HepG2 (cell line): ENCODE data around the gene C11orf58. TPM values are rescaled to one million over a fixed set of nuclear protein-coding genes. Genes with fewer than 3 reads are reported as not detected.

Experiments
- AHDC1 ChIP-seq: sonication (generic); formaldehyde crosslinking; IDR thresholded peaks from 2 replicates; pipeline ENCODE4 v1.5.1; 2020; ENCODE audit warnings: mild to moderate bottlenecking, missing genetic modification reagents, borderline replicate concordance
- CREB1 ChIP-seq, 2 experiments: fragments of 450-650 bp in 1 of 2; IDR thresholded peaks; 2 replicates each; pipeline ENCODE4 v1.6.1; 2016 to 2017; ENCODE audit warnings: control low read depth in 1 of 2, mild to moderate bottlenecking in 1 of 2, missing compliant biosample characterization in 1 of 2, missing genetic modification characterization in 1 of 2
- HINFP ChIP-seq: sonication (generic); formaldehyde crosslinking; IDR thresholded peaks from 2 replicates; pipeline ENCODE4 v1.4.0; 2020; ENCODE audit warnings: low read depth, mild to moderate bottlenecking, missing genetic modification reagents
- HNF4G ChIP-seq, 2 experiments: sonication (generic) in 1 of 2; formaldehyde crosslinking in 1 of 2; IDR thresholded peaks; 2 replicates each; pipeline versions ENCODE4 v1.4.0 to v1.6.1; 2011 to 2020; ENCODE audit warnings: borderline replicate concordance in 2 of 2, low read depth in 2 of 2, mild to moderate bottlenecking in 2 of 2, low read length in 1 of 2, missing genetic modification reagents in 1 of 2, moderate library complexity in 1 of 2
- ZNF18 ChIP-seq: sonication (generic); formaldehyde crosslinking; IDR thresholded peaks from 2 replicates; pipeline ENCODE4 v1.8.0; 2022; ENCODE audit warnings: mild to moderate bottlenecking, missing genetic modification reagents; ENCODE audit not compliant: insufficient replicate concordance
- ZNF567 ChIP-seq: sonication (generic); formaldehyde crosslinking; IDR thresholded peaks from 2 replicates; pipeline ENCODE4 v1.8.1; 2023; ENCODE audit warnings: mild to moderate bottlenecking, missing genetic modification reagents, borderline replicate concordance
- ZNF788 ChIP-seq: sonication (generic); formaldehyde crosslinking; IDR thresholded peaks from 2 replicates; pipeline ENCODE4 v1.5.0; 2020; ENCODE audit warnings: mild to moderate bottlenecking, missing genetic modification reagents, borderline replicate concordance
- polyA plus RNA-seq, 8 experiments: library from polyadenylated mRNA; depleted of rRNA in 3 of 8; stranded (reverse) in 7 of 8; unstranded in 1 of 8; fragments of >200 nt; fragmentation: Illumina TruSeq in 4 of 8; extraction: Trizol in 4 of 8; gene quantifications; 2 replicates each; pipeline versions ENCODE4 v1.2.1 to v1.2.3, GENCODE V29; 2011 to 2016; ENCODE audit warnings: low read depth in 4 of 8, missing spikeins in 1 of 8, mixed read lengths in 1 of 8; ENCODE audit not compliant: insufficient read depth in 1 of 8
- total RNA-seq, 5 experiments: library from RNA; depleted of rRNA; stranded (reverse); fragments of >200 nt; fragmentation: Illumina TruSeq; extraction: Trizol; gene quantifications; 2 replicates each; pipeline ENCODE4 v1.2.3, GENCODE V29; 2016; ENCODE audit warnings: low read depth in 1 of 5

C11orf58 gene
- total and polyA plus RNA-seq, 2 of the 13 experiments (the other 11 are each of a cell fraction or from before 2014, with no cell fraction given): 83.8 to 167 TPM

- TF ChIP-seq ZNF18 (CRISPR knock-in tag) (no peak), ZNF788 (peak; percentile 33; the same call in 1 of the 2 replicates), AHDC1 (CRISPR knock-in tag) (no peak), HNF4G (IDR thresholded peaks at IDR 0.05; ENCODE audit: borderline replicate concordance, low read depth, low read length) (peak; percentile 59; the same call in 1 of the 2 replicates), HNF4G (CRISPR knock-in tag; IDR thresholded peaks at IDR 0.05; ENCODE audit: borderline replicate concordance, low read depth) (no peak), HINFP (CRISPR knock-in tag) (no peak), ZNF567 (no peak), CREB1 (IDR thresholded peaks at IDR 0.05) (no peak), CREB1 (CRISPR knock-in tag; IDR thresholded peaks at IDR 0.05) (no peak)
- TF ChIP-seq, all 625 proteins: peak for 54
Observed at GRCh38 chr11:16804104-16804947, 65.9 kb downstream of the C11orf58 start (continued).
